ENCODE results near the gene CCDC17. TPM values are rescaled to one million over a fixed set of nuclear protein-coding genes. Genes with fewer than 3 reads are reported as not detected.

The CCDC17 gene
- total RNA-seq, 2 experiments from 2014 or later: 0.62 to 1.0 TPM

Other genes starting within 250 kb of the CCDC17 start
- gene TESK2, start 132.9 kb downstream of the CCDC17 start, total RNA-seq: 1 to 10 TPM; 4.8 to 6.7 TPM
- 1 to 10 TPM; 4.2 to 5.1 TPM for gene CCDC163, start 124.0 kb downstream of the CCDC17 start, total RNA-seq
- gene MMACHC, start 123.8 kb downstream of the CCDC17 start, total RNA-seq: 1 to 10 TPM; 5.9 TPM
- 100 to 1,000 TPM; 596 to 641 TPM for gene PRDX1, start 102.2 kb downstream of the CCDC17 start, total RNA-seq
- gene AKR1A1, start 73.2 kb downstream of the CCDC17 start, total RNA-seq: 100 to 1,000 TPM; 207 to 217 TPM
- gene NASP, start 40.0 kb downstream of the CCDC17 start, total RNA-seq: 100 to 1,000 TPM; 222 to 229 TPM
- gene GPBP1L1, start 62.5 kb upstream of the CCDC17 start, total RNA-seq: 100 to 1,000 TPM; 113 to 122 TPM
- 10 to 100 TPM; 28.9 to 29.3 TPM for gene TMEM69, start 64.1 kb upstream of the CCDC17 start, total RNA-seq
- 10 to 100 TPM; 19.1 to 20.2 TPM for gene IPP, start 126.6 kb upstream of the CCDC17 start, total RNA-seq
- gene MAST2, start 179.6 kb upstream of the CCDC17 start, total RNA-seq: 10 to 100 TPM; 21.7 to 22.1 TPM

Measured in activated naive CD4-positive, alpha-beta T cell treated with anti-CD3 and anti-CD28 coated beads for 36 hours (primary cell).